Measurements from ENCODE around the gene FLNB. TPM values are rescaled to one million over a fixed set of nuclear protein-coding genes. Genes with fewer than 3 reads are reported as not detected.

Gene FLNB, protein sequence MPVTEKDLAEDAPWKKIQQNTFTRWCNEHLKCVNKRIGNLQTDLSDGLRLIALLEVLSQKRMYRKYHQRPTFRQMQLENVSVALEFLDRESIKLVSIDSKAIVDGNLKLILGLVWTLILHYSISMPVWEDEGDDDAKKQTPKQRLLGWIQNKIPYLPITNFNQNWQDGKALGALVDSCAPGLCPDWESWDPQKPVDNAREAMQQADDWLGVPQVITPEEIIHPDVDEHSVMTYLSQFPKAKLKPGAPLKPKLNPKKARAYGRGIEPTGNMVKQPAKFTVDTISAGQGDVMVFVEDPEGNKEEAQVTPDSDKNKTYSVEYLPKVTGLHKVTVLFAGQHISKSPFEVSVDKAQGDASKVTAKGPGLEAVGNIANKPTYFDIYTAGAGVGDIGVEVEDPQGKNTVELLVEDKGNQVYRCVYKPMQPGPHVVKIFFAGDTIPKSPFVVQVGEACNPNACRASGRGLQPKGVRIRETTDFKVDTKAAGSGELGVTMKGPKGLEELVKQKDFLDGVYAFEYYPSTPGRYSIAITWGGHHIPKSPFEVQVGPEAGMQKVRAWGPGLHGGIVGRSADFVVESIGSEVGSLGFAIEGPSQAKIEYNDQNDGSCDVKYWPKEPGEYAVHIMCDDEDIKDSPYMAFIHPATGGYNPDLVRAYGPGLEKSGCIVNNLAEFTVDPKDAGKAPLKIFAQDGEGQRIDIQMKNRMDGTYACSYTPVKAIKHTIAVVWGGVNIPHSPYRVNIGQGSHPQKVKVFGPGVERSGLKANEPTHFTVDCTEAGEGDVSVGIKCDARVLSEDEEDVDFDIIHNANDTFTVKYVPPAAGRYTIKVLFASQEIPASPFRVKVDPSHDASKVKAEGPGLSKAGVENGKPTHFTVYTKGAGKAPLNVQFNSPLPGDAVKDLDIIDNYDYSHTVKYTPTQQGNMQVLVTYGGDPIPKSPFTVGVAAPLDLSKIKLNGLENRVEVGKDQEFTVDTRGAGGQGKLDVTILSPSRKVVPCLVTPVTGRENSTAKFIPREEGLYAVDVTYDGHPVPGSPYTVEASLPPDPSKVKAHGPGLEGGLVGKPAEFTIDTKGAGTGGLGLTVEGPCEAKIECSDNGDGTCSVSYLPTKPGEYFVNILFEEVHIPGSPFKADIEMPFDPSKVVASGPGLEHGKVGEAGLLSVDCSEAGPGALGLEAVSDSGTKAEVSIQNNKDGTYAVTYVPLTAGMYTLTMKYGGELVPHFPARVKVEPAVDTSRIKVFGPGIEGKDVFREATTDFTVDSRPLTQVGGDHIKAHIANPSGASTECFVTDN (N-terminal part only)
- 100 to 1,000 TPM; 172 to 239 (median 185) TPM for polyA plus RNA-seq (ENCODE audit: insufficient read length in 4 of 4)

DNA sequence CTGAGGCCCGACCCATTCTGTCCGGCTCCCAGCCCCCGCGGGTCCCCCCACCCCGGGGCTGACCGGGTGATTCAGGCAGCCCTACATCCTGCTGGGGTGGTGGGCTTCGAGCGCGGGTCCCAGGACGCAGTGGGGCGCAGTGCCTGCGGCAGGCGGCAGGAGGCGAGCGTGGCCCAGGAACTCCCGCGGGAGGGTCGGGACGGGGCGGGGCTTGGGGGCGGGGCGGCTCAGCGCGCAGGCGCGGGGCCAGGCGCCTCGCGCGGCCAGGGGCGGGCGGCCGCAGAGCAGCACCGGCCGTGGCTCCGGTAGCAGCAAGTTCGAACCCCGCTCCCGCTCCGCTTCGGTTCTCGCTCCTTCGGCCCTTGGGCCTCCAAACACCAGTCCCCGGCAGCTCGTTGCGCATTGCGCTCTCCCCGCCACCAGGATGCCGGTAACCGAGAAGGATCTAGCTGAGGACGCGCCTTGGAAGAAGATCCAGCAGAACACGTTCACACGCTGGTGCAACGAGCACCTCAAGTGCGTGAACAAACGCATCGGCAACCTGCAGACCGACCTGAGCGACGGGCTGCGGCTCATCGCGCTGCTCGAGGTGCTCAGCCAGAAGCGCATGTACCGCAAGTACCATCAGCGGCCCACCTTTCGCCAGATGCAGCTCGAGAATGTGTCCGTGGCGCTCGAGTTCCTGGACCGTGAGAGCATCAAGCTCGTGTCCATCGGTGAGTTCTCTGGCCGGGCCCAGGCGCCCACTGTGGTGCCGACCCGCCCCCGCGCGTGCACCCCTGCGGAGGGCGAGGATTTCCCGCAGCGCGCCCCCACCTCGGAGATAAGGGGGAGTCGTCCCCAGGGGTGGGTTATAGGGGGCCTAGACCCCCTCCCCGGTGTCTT is at the start of gene FLNB:
FLNB (plus strand) TSS at position 282 of the 885 bp plus-strand sequence; CDS start at position 425, 143 bp downstream.
- no peak for DNase-seq (ENCODE audit: low read depth in 4 of 4, low spot score in 3 of 4)

GRCh38 chr3:57958642-57959422 is 49.4 kb upstream of the FLNB start:
- DNase-seq (ENCODE audit: low read depth in 4 of 4, low spot score in 3 of 4): no peak

DNA sequence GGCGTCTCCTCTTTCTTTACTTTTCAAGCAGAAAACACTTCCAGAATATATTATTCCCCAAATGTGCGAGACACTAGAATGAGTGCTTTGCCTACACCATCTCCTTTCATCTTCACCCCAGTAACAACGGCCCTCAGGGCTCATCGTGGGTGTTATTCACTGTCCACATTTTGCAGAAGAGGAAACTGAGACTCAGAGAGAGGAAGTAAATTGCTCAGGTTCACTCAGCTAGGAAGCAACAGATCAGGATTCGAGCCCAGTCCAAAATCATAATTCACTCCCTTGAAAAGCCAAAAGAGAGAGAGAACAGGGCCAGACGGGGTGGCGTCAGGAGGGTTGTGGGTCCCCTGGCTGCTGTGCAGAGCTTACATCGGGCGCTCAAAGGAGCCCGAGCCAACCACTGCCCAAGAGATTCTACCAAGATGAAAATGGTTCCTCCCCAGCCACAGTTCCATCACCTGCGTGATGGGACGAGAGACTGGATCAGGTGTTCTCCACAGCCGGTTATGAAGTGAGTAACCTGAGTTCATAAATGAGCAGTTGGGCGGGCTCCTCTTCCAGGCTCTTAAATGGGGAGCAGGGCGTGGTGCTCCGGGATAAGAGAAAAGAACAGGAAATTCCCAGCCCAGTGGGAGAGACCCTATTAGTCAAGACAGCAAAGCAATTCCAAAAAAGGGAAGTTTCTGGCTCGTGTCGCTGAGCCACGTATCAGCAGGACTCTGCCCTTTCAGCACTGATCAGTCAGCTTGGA is 48.6 kb upstream of the FLNB start:
- DNase-seq (ENCODE audit: low read depth in 4 of 4, low spot score in 3 of 4): no peak

GRCh38 chr3:57960174-57960505 is 48.1 kb upstream of the FLNB start:
- DNase-seq (ENCODE audit: low read depth in 4 of 4, low spot score in 3 of 4): no peak

DNA sequence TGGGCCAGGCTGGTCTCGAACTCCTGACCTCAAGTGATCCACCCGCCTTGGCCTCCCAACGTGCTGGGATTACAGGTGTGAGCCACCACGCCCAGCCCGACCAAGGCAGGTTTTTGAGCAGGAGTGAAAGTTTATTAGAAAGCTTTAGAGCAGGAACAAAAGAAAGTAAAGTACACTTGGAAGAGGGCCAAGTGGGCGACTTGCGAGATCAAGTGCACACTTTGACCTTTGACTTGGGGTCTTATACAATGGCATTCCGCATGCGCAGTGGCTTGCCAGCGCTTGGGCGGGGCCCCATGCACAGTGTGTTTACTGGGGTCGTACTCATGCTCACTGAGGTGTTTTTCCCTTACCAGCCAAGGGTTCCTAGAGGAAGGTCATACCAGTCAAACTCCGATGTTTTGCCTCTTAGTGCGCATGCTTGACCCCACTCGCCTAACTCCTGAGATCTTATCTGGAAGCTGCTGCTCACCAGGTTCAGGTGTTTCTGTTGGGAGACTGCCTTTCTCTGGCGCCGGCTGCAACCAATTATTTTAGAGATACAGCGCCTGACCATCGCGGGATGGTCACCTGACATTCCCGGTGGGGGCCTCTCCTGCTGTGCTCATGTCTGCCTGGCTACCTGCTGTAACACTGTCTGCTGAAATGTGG is 46.9 kb upstream of the FLNB start:
- no peak for DNase-seq (ENCODE audit: low read depth in 4 of 4, low spot score in 3 of 4)

- no peak for DNase-seq (ENCODE audit: low read depth in 4 of 4, low spot score in 3 of 4)
Measured at GRCh38 chr3:57961828-57962447, 46.3 kb upstream of the FLNB start.

- no peak for DNase-seq (ENCODE audit: low read depth in 4 of 4, low spot score in 3 of 4)
Measured at GRCh38 chr3:57962448-57962834, 45.8 kb upstream of the FLNB start.

DNA sequence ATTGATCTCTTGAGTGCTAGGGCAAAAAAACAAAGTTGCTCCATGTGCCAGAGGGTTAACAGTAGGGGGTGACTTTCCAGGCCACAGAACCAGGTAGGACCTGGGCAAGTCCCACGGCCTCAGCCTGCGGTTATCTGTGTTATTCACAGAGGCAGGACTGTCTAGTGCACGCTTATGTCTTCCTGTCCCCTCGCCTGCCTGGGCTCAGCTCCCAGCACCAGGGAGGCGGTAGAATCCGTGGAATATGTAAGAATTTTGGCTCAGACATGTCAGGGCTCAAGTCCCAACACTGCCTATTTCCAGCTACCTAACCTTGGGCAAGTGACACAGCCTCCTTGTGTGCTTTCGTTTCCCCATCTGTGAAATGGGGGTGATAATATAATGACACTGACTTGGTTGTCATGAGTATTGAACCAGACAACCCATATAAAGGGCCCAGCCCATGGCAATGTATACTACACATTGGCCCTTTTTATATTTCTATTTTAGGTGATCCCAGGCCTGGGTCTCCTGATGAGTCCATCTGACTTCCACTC is 44.3 kb upstream of the FLNB start:
- DNase-seq (ENCODE audit: low read depth in 4 of 4, low spot score in 3 of 4): no peak

DNA sequence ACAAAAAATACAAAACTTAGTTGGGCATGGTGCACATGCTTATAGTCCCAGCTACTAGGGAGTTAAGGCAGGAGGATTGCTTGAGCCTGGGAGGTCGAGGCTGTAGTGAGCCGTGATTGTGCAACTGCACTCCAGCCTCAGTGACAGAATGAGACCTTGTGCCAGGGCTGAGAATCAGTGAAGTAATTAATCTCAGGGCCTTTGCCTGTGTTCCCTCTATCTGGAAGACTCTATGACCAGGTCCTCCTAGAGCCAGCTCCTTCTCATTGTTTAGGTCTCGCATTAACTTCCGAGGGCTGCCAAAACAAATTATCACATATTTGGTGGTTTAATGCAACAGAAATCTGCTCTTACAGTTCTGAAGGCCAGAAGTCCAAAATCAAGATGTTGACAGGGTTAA is 41.4 kb upstream of the FLNB start:
- DNase-seq (ENCODE audit: low read depth in 4 of 4, low spot score in 3 of 4): no peak

GRCh38 chr3:57967590-57967989 is 40.6 kb upstream of the FLNB start:
- DNase-seq (ENCODE audit: low read depth in 4 of 4, low spot score in 3 of 4): no peak

- DNase-seq (ENCODE audit: low read depth in 4 of 4, low spot score in 3 of 4): no peak
Measured at GRCh38 chr3:57968501-57968900, 39.7 kb upstream of the FLNB start.

DNA sequence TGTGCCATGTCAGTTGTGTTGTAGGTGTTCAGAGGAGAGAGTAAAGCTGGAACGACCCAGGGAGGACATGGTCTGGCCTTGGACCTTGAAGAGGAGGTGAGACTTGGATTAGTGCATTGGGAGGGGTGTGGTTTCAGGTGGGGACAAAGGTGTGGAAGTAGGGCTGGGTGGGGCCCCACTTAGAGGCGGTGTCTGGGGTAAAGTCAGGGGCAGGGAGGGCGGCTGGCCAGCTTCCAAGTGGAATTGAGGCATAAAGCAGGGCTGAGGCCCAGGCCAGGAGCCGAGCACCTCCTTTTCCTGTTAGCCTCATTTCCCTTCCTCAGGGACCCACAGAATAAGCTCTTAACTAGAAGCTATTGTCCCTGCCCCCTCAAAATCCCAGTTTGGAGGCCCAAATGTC is 36.2 kb upstream of the FLNB start:
- no peak for DNase-seq (ENCODE audit: low read depth in 4 of 4, low spot score in 3 of 4)

DNA sequence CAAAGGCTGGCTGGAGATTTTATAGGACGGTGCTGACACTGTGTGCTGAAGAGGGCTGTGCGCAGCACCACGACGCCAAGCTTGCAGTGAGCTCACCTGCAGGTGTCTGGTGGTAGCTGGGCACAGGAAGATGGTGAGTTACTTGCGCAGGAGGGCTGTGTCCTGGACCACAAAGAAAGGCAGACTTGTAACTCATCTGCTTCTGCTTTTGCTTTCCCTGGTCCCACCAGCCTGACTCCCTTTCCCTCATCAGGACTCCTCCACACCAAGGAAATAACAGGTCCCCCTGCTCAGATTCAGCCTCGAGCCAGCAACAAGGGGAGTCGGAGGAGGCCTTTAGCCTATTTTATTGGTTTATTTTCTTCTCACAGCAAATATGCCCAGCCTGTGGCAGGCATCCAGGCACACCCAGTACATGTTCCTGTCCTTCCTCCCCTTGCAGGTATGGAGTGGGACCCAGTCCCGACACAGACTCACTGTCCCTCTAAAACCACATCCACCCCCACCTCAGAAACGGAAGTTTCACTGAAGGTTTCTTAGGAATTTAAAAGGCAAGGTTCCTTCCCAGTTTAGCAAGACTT is 35.6 kb upstream of the FLNB start:
- DNase-seq (ENCODE audit: low read depth in 4 of 4, low spot score in 3 of 4): no peak

- no peak for DNase-seq (ENCODE audit: low read depth in 4 of 4, low spot score in 3 of 4)
Measured at GRCh38 chr3:57973715-57974477, 34.3 kb upstream of the FLNB start.

GRCh38 chr3:57974796-57975388 is 33.3 kb upstream of the FLNB start:
- DNase-seq (ENCODE audit: low read depth in 4 of 4, low spot score in 3 of 4): no peak

GRCh38 chr3:57977818-57978235 is 30.4 kb upstream of the FLNB start:
- no peak for DNase-seq (ENCODE audit: low read depth in 4 of 4, low spot score in 3 of 4)
